Keratinocyte (primary cell): ENCODE data around the gene TMCO1.

Experiments
- CTCF ChIP-seq, 3 experiments: IDR thresholded peaks in 1 of 3; conservative IDR thresholded peaks in 1 of 3; optimal IDR thresholded peaks in 1 of 3; 2 replicates in 2 of 3; 3 replicates in 1 of 3; pipeline versions ENCODE3 to v1.5.1; 2011; ENCODE audit warnings: low read length in 3 of 3, mild to moderate bottlenecking in 3 of 3, moderate library complexity in 2 of 3, control low read depth in 1 of 3, inconsistent platforms in 1 of 3; ENCODE audit not compliant: insufficient read depth in 2 of 3; ENCODE audit errors: extremely low read depth in 1 of 3
- EZH2 ChIP-seq: IDR thresholded peaks from one replicate; pipeline ENCODE4 v1.6.1; 2012; ENCODE audit warnings: inconsistent platforms, mild to moderate bottlenecking, low read length, moderate library complexity

GRCh38 chr1:165712764-165713163 is 55.9 kb downstream of the TMCO1 start:
- TF ChIP-seq CTCF (optimal IDR thresholded peaks at IDR 0.05 in 1 of 3, IDR thresholded peaks at IDR 0.05 in 1 of 3, conservative IDR thresholded peaks at IDR 0.05 in 1 of 3; ENCODE audit: extremely low read depth in 1 of 3, insufficient read depth in 2 of 3, low read length in 3 of 3) (no peak), EZH2 (no peak)
